HEK293T (cell line): ENCODE data around the gene MYO9A.
"Not testable (repeated sequence)": the region's sequence is repeated elsewhere in the genome, so short reads cannot be mapped to it uniquely, and the experiment has no call there.

Source experiments
- CTCF ChIA-PET: fragments of 350-600 bp; formaldehyde crosslinking; extraction: SDS; loops from one replicate; lab custom pipeline; 2021; ENCODE audit warnings: antibody characterized with exemption, inconsistent platforms; lab: Yijun Ruan, JAX
- POLR2A ChIA-PET: fragments of 350-600 bp; formaldehyde crosslinking; extraction: SDS; loops from one replicate; lab custom pipeline; 2020; ENCODE audit warnings: antibody characterized with exemption, inconsistent platforms; lab: Yijun Ruan, JAX
- DNase-seq: peaks from one replicate; pipeline ENCODE4 v3.0.0; 2012; ENCODE audit warnings: mixed read lengths; ENCODE audit errors: extremely low spot score
- ARNT ChIP-seq: fragments of 450-650 bp; IDR thresholded peaks from 2 replicates; pipeline ENCODE4 v1.6.1; 2017; ENCODE audit warnings: mild to moderate bottlenecking
- BHLHE40 ChIP-seq: fragments of 450-650 bp; IDR thresholded peaks from 2 replicates; pipeline ENCODE4 v1.6.1; 2016; ENCODE audit warnings: mild to moderate bottlenecking, moderate library complexity, borderline replicate concordance
- CTBP1 ChIP-seq: fragments of 450-650 bp; IDR thresholded peaks from 2 replicates; pipeline ENCODE4 v1.6.1; 2016; ENCODE audit warnings: borderline replicate concordance
- ELF4 ChIP-seq: fragments of 450-650 bp; IDR thresholded peaks from 2 replicates; pipeline ENCODE4 v1.6.1; 2017; ENCODE audit warnings: antibody characterized with exemption
- FOXA1 ChIP-seq: fragments of 450-650 bp; IDR thresholded peaks from 2 replicates; pipeline ENCODE4 v1.6.1; 2016; ENCODE audit warnings: mild to moderate bottlenecking
- FOXK2 ChIP-seq: fragments of 450-650 bp; IDR thresholded peaks from 2 replicates; pipeline ENCODE4 v1.6.1; 2016; ENCODE audit warnings: mild to moderate bottlenecking
- FOXM1 ChIP-seq: fragments of 450-650 bp; IDR thresholded peaks from 2 replicates; pipeline ENCODE4 v1.6.1; 2017; ENCODE audit warnings: mild to moderate bottlenecking, borderline replicate concordance
- HDGF ChIP-seq: fragments of 450-650 bp; IDR thresholded peaks from 2 replicates; pipeline ENCODE4 v1.6.1; 2017; ENCODE audit warnings: antibody characterized with exemption, borderline replicate concordance
- L3MBTL2 ChIP-seq: fragments of 450-650 bp; conservative IDR thresholded peaks from 2 replicates; pipeline ENCODE4 v1.6.1; 2016; ENCODE audit warnings: mild to moderate bottlenecking
- LEF1 ChIP-seq: fragments of 450-650 bp; IDR thresholded peaks from 2 replicates; pipeline ENCODE4 v1.6.1; 2017; ENCODE audit warnings: mild to moderate bottlenecking, borderline replicate concordance
- NFRKB ChIP-seq: fragments of 450-650 bp; IDR thresholded peaks from 2 replicates; pipeline ENCODE4 v1.6.1; 2016; ENCODE audit warnings: mild to moderate bottlenecking, moderate library complexity
- PKNOX1 ChIP-seq: fragments of 450-650 bp; IDR thresholded peaks from 2 replicates; pipeline ENCODE4 v1.6.1; 2016
- SP1 ChIP-seq: fragments of 450-650 bp; IDR thresholded peaks from 2 replicates; pipeline ENCODE4 v1.6.1; 2017
- SUZ12 ChIP-seq: fragments of 450-650 bp; IDR thresholded peaks from 2 replicates; pipeline ENCODE4 v1.6.1; 2016; ENCODE audit warnings: mild to moderate bottlenecking
- TARDBP ChIP-seq: fragments of 450-650 bp; IDR thresholded peaks from 2 replicates; pipeline ENCODE4 v1.6.1; 2016
- ZNF384 ChIP-seq: fragments of 450-650 bp; IDR thresholded peaks from 2 replicates; pipeline ENCODE4 v1.6.1; 2016

The MYO9A gene

DNA sequence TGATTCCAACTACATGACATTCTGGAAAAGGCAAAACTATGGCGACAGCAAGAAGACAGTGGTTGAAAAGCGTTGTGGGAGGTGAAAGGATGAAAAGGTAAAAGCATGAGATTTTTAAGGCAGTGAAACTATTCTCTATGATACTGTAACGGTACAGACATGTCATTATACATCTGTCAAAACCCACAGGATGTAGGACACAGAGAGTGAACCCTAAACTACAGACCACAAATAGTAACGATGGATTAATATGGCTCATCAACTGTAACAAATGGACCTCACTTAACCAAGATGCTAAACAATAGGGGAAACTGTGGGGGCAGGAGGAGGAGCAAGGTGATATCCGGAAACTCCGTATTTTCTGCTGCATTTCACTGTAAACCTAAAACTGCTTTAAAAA, 39.1 kb downstream of the MYO9A start:
- CTCF ChIA-PET, result no interaction called here
- no peak for DNase-seq
- POLR2A ChIA-PET, result no interaction called here
- TF ChIP-seq ELF4, result no peak

- no peak for DNase-seq
- ChIA-PET POLR2A (no interaction called here), CTCF (no interaction called here)
- TF ChIP-seq PKNOX1 (no peak), SUZ12 (no peak), ZNF384 (no peak), BHLHE40 (no peak), TARDBP (no peak), CTBP1 (no peak), L3MBTL2 (no peak), NFRKB (no peak)
Measured at GRCh38 chr15:72077950-72078349, 40.0 kb downstream of the MYO9A start.

DNA sequence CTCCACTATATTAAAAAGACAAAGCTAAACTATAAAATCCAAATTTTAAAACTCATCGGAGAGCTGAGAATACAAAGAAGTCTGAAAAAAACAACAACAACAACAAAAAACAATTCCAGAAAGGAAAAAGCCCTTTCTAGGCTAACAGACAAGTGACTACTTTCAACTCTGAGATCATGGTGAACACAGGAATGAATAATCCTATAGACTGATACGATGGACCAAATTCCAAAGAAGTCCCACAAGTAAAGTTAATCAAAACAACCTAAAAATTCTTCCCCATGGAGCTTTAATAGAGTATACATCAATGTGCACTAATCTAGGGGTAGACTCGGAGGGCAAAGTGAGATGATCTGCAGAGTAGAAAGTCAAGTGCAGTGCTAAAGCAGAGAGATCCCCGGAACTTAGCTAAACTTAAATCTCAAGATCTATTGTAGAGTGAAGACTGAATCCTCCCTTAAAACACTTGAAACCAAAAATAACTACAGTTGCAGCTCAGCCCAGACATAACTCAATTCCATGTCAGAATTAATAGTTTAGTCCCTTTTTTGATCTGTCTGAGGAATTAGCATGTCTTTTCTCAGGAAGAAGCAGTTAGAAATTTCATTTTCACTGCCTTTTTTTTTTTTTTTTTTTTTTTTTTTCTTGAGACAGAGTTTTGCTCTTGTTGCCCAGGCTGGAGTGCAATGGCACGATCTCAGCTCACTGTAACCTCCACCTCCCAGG, 43.5 kb downstream of the MYO9A start:
- ChIA-PET POLR2A (interaction anchor here (0.5 kb wide), 1 partner anchor 207 kb away, joined by 3 read pairs; no protein-coding TSS in a partner anchor), CTCF (no interaction called here)
- 0 out of 2 replicates have a peak, but pooled peaks have one; percentile 27 for TF ChIP-seq ZNF384
- TF ChIP-seq FOXM1, result no peak
- no peak for TF ChIP-seq BHLHE40
- no peak for DNase-seq

DNA sequence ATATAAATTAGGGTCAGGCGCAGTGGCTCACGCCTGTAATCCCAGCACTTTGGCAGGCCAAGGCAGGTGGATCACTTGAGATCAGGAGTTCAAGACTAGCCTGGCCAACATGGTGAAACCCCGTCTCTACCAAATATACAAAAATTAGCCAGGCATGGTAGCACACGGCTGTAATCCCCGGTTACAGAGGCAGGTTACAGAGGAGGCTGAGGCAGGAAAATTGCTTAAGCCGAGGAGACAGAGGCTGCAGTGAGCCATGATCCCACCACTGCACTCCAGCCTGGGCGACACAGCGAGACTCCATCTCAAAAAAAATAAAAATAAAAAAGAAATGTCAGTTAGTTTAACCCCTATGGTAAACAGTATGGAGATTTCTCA, 46.5 kb downstream of the MYO9A start:
- DNase-seq, POLR2A ChIA-PET, CTCF ChIA-PET: not testable (repeated sequence)

DNA sequence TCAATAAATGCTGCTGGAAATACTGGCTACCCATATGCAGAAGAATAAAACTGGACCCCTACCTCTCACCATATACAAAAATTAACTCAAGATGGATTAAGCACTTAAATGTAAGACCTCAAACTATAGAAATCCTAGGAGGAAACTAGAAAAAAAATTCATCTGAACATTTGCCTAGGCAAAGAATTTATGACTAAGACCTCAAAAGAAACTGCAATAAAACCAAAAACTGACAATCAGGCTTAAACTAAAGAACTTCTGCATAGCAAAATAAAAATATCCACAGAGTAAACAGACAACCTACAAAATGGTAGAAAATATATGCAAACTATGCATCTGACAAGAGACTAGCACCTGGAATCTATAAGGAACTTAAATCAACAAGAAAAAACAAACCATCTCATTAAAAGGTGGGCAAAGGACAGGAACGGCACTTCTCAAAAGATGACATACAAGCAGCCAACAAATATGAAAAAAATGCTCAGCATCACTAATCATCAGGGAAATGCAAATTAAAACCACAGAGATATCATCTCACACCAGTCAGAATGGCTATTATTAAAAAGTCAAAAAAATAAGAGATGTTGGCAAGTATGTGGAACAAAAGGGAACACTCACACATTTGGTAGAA, 47.0 kb downstream of the MYO9A start:
- ChIA-PET POLR2A (no interaction called here), CTCF (no interaction called here)
- TF ChIP-seq CTBP1 (no peak), SP1 (no peak), ARNT (no peak), FOXA1 (no peak), BHLHE40 (no peak), TARDBP (no peak), FOXK2 (no peak), HDGF (no peak), SUZ12 (no peak), ELF4 (no peak)
- DNase-seq, result no peak

DNA sequence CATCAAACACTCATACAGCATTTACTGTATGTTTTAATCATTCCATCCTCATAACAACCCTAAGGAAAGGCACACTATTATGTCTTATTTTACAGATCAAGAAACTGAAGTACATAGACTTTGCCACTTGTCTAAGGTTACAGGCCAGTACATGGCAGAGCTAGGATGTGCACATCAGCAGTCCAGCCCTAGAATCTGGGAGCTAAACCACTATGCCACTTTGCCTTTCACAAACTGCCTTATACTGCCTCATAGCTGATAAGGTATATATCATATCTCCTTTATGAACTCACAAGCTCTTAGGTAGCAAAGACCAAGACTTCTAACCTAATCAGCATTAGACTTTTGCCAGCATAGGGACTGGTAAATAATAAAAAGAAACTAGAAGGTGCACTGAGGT, 49.1 kb downstream of the MYO9A start:
- ChIA-PET CTCF (no interaction called here), POLR2A (no interaction called here)
- TF ChIP-seq SP1 (no peak), BHLHE40 (no peak), NFRKB (no peak), FOXK2 (no peak), TARDBP (no peak), ZNF384 (no peak), ARNT (no peak), HDGF (no peak), LEF1 (no peak), SUZ12 (no peak), CTBP1 (no peak), PKNOX1 (no peak), FOXM1 (no peak), L3MBTL2 (no peak), FOXA1 (no peak)
- DNase-seq, result no peak

DNA sequence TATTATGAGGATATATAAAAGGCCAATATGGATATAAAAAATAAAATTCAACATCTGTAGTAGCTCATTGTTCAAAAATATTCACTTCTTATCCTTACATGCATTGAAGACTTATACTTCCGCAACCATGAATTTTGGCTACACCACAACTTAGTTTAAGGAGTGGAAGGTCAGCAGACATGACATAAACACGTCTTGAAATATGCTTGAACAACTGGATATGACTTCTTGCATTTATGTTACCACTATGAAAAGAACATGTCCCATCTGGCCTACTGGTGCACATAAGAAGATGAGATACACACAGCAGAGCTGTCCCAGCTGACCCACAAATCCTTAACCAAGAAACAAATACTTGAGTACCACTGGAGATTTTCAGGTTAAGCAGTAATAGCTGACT, 52.1 kb downstream of the MYO9A start:
- DNase-seq, result no peak
- CTCF ChIA-PET, result no interaction called here
- TF ChIP-seq SP1 (no peak), NFRKB (no peak), ELF4 (no peak), HDGF (no peak), CTBP1 (no peak), SUZ12 (no peak), FOXM1 (no peak), LEF1 (no peak), ZNF384 (no peak), L3MBTL2 (no peak), FOXK2 (no peak), PKNOX1 (no peak), BHLHE40 (no peak), TARDBP (no peak), ARNT (no peak), FOXA1 (no peak)
- POLR2A ChIA-PET, result no interaction called here
